ENCODE data around the gene KRT34. TPM values are rescaled to one million over a fixed set of nuclear protein-coding genes. Genes with fewer than 3 reads are reported as not detected.

Gene KRT34
- total and polyA plus RNA-seq, 2 donors from 2014 or later, result not detected

DNA sequence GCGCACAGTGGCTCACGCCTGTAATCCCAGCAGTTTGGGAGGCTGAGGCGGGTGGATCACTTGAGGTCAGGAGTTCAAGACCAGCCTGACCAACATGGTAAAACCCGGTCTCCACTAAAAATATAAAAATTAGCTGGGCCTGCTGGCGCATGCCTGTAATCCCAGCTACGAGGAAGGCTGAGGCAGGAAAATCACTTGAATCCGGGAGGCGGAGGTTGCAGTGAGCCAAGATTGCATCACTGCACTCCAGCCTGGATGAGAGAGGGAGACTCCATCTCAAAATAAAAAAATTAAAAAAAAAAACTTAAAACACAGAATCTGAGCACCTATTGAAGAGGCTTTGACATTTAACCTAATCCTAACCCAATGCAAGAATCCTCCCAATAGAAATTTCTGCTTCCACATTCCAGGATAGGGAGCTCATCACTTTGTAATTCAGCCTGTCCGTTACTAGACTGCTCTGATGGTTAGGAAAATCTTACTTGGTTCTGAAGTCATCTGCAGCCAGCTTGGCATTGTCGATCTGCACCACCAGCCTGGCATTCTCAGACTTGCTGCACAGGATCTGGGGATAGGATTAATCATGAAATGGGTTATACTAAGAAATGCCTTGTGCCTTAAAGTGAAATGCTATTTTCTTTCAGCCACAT is 14.6 kb downstream of the KRT34 start:
- Histone ChIP-seq H3K27me3 (ENCODE audit: control insufficient read depth, insufficient read depth, low read length) (no peaks in the 10 kb centered on the region), H3K4me1 (ENCODE audit: control insufficient read depth in 2 of 3, insufficient read depth in 2 of 3, low read depth in 1 of 3, low read length in 3 of 3) (no peaks in the 10 kb centered on the region), H3K9me3 (ENCODE audit: control insufficient read depth in 2 of 3, insufficient read depth in 1 of 3, low read length in 3 of 3) (no peaks in the 10 kb centered on the region), H3K4me3 (ENCODE audit: low read length in 3 of 3) (no peak overlapping the region), H3K27ac (ENCODE audit: low read depth in 2 of 2, low read length in 2 of 2) (no peak overlapping the region), H3K36me3 (ENCODE audit: control insufficient read depth in 2 of 3, insufficient read depth in 3 of 3, low read length in 3 of 3) (no peaks in the 10 kb centered on the region), H3K9ac (ENCODE audit: low read length in 3 of 3) (no peak overlapping the region)
- DNase-seq (no peak), FAIRE-seq (no peak)
- intact Hi-C loops (cut with DNase I), result no loop called here
- TF ChIP-seq, protein P1, sequence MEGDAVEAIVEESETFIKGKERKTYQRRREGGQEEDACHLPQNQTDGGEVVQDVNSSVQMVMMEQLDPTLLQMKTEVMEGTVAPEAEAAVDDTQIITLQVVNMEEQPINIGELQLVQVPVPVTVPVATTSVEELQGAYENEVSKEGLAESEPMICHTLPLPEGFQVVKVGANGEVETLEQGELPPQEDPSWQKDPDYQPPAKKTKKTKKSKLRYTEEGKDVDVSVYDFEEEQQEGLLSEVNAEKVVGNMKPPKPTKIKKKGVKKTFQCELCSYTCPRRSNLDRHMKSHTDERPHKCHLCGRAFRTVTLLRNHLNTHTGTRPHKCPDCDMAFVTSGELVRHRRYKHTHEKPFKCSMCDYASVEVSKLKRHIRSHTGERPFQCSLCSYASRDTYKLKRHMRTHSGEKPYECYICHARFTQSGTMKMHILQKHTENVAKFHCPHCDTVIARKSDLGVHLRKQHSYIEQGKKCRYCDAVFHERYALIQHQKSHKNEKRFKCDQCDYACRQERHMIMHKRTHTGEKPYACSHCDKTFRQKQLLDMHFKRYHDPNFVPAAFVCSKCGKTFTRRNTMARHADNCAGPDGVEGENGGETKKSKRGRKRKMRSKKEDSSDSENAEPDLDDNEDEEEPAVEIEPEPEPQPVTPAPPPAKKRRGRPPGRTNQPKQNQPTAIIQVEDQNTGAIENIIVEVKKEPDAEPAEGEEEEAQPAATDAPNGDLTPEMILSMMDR (IDR thresholded peaks at IDR 0.05; ENCODE audit: borderline replicate concordance, extremely low read depth, insufficient read depth), result no peak

DNA sequence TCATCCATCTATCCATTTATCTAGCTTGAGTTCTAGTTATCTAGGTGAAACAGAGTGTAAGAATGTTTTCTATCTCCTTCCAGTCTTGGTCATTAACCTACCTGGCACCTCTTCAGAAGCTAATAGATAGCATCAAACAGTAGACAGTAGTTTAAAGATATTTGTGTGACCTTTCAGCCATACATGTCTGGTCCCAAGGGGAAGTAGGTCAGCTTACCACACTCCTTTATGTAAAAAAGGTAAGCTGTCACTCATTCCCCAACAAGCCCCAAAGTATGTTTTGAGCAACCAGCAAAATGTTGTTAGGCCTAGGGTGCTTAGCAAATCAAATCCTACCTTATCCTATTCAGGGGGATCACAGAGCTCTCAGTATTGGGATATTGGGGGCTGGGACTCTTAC is 16.0 kb downstream of the KRT34 start:
- intact Hi-C loops (cut with DNase I), result no loop called here
- TF ChIP-seq, protein P1 (IDR thresholded peaks at IDR 0.05; ENCODE audit: borderline replicate concordance, extremely low read depth, insufficient read depth), result no peak
- H3K36me3 ChIP-seq (ENCODE audit: control insufficient read depth in 2 of 3, insufficient read depth in 3 of 3, low read length in 3 of 3), result no peaks in the 10 kb centered on the region
- no peak for FAIRE-seq
- DNase-seq, result no peak
- no peak overlapping the region for H3K27ac ChIP-seq (ENCODE audit: low read depth in 2 of 2, low read length in 2 of 2)
- no peak overlapping the region for H3K9ac ChIP-seq (ENCODE audit: low read length in 3 of 3)
- no peaks in the 10 kb centered on the region for H3K9me3 ChIP-seq (ENCODE audit: control insufficient read depth in 2 of 3, insufficient read depth in 1 of 3, low read length in 3 of 3)
- H3K27me3 ChIP-seq (ENCODE audit: control insufficient read depth, insufficient read depth, low read length), result no peaks in the 10 kb centered on the region
- H3K4me1 ChIP-seq (ENCODE audit: control insufficient read depth in 2 of 3, insufficient read depth in 2 of 3, low read depth in 1 of 3, low read length in 3 of 3), result no peaks in the 10 kb centered on the region
- H3K4me3 ChIP-seq (ENCODE audit: low read length in 3 of 3), result no peak overlapping the region

DNA sequence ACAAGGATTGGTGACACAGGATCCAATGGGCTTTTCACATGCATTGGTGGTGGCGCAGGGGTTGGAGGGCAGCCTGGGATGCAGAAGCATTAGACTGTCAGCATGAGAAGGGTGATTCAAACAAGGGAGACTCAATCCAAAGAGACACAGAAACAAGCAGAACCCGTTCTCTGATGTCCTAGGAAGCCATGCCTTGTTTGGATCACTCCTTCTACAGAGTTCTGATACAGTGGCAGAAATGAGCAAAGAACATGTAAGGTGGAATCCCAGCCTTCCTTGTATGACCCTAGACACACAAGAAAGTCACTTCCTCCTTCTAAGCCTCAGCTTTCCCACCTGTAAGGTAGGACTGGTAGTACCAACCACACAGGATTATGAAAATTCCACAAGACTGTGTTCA is 18.2 kb downstream of the KRT34 start:
- H3K9ac ChIP-seq (ENCODE audit: low read length in 3 of 3), result no peak overlapping the region
- FAIRE-seq, result no peak

More for the DNA sequence above, 18.2 kb downstream of the KRT34 start:
- H3K9me3 ChIP-seq (ENCODE audit: control insufficient read depth in 2 of 3, insufficient read depth in 1 of 3, low read length in 3 of 3), result no peaks in the 10 kb centered on the region
- H3K27me3 ChIP-seq (ENCODE audit: control insufficient read depth, insufficient read depth, low read length), result no peaks in the 10 kb centered on the region
- H3K27ac ChIP-seq (ENCODE audit: low read depth in 2 of 2, low read length in 2 of 2), result no peak overlapping the region
- H3K4me1 ChIP-seq (ENCODE audit: control insufficient read depth in 2 of 3, insufficient read depth in 2 of 3, low read depth in 1 of 3, low read length in 3 of 3), result no peaks in the 10 kb centered on the region
- DNase-seq, result no peak
- no peaks in the 10 kb centered on the region for H3K36me3 ChIP-seq (ENCODE audit: control insufficient read depth in 2 of 3, insufficient read depth in 3 of 3, low read length in 3 of 3)
- no peak overlapping the region for H3K4me3 ChIP-seq (ENCODE audit: low read length in 3 of 3)
- TF ChIP-seq, protein P1 (IDR thresholded peaks at IDR 0.05; ENCODE audit: borderline replicate concordance, extremely low read depth, insufficient read depth), result no peak
- intact Hi-C loops (cut with DNase I), result no loop called here

All from kidney (tissue), 14 donors.